ENCODE results near the gene ASB10.

DNA sequence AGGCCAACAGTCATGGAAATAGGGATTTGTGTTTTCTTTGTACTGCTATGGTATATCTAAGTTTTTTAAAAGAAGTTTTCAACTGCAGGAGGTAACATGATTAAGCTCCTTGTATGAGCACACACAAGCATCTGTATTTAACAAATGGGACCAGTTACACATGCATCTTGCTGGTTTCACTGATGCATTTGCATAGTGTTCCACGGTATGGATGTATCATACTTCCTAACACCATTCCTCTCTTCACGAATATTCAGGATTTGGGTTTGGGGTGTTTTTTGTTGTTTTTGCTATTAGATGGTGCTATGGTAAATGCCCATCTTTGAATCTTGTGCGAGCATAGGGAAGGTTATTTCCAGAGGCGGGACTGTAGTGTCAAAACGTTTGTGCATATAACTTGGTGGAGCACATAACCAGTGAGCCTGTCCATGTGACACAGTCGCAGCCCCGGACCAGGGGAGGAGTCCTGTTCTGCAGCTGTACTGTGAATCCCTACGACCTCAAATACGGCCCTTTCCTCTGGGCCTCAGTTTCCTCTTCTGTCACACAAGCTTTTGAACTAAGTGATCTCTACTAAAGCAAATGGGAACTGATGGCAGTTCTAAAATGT is 21.3 kb upstream of the ASB10 start:
- TF ChIP-seq, protein P1, sequence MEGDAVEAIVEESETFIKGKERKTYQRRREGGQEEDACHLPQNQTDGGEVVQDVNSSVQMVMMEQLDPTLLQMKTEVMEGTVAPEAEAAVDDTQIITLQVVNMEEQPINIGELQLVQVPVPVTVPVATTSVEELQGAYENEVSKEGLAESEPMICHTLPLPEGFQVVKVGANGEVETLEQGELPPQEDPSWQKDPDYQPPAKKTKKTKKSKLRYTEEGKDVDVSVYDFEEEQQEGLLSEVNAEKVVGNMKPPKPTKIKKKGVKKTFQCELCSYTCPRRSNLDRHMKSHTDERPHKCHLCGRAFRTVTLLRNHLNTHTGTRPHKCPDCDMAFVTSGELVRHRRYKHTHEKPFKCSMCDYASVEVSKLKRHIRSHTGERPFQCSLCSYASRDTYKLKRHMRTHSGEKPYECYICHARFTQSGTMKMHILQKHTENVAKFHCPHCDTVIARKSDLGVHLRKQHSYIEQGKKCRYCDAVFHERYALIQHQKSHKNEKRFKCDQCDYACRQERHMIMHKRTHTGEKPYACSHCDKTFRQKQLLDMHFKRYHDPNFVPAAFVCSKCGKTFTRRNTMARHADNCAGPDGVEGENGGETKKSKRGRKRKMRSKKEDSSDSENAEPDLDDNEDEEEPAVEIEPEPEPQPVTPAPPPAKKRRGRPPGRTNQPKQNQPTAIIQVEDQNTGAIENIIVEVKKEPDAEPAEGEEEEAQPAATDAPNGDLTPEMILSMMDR (IDR thresholded peaks at IDR 0.05) = no peak
- TF ChIP-seq SIN3A (IDR thresholded peaks at IDR 0.05; ENCODE audit: borderline replicate concordance, insufficient read depth, low read depth, low read length) = no peak

All from Panc1 (cell line).